H1 (cell line): ENCODE data around the gene PPP1R3F. TPM values are rescaled to one million over a fixed set of nuclear protein-coding genes. Genes with fewer than 3 reads are reported as not detected.

Experiments
- CBX8 ChIP-seq: fragments of 300-800, 300-1000 bp; sonication (generic); IDR thresholded peaks from 2 replicates; pipeline ENCODE4 v1.7.1; 2016; ENCODE audit warnings: low read depth, low read length, borderline replicate concordance
- CHD1 ChIP-seq: IDR thresholded peaks from 2 replicates; pipeline ENCODE4 v1.6.1; 2012; ENCODE audit warnings: low read depth, low read length, improper control_type of control experiment
- CTCF ChIP-seq, 3 experiments: IDR thresholded peaks; 1 replicate in 2 of 3; 2 replicates in 1 of 3; pipeline versions ENCODE4 v1.5.1 to v1.6.1; 2011; ENCODE audit warnings: low read length in 3 of 3, mild to moderate bottlenecking in 3 of 3, inconsistent platforms in 2 of 3, low read depth in 1 of 3, moderate library complexity in 1 of 3; ENCODE audit not compliant: insufficient read depth in 1 of 3; ENCODE audit errors: control extremely low read depth in 1 of 3
- JUND ChIP-seq: IDR thresholded peaks from 2 replicates; pipeline ENCODE4 v1.6.1; 2011; ENCODE audit warnings: mild to moderate bottlenecking, improper control_type of control experiment, low read length
- MAX ChIP-seq: IDR thresholded peaks from 2 replicates; pipeline ENCODE4 v1.6.1; 2012; ENCODE audit warnings: inconsistent platforms
- polyA plus RNA-seq, 7 experiments: library from polyadenylated mRNA; depleted of rRNA in 3 of 7; stranded (reverse) in 5 of 7; unstranded in 2 of 7; fragments of >200 nt in 5 of 7; fragments of 200-250 nt in 2 of 7; gene quantifications; 1 replicate in 5 of 7; 2 replicates in 1 of 7; 4 replicates in 1 of 7; pipeline versions ENCODE4 v1.2.1 to v1.2.3, GENCODE V29; 2011 to 2013; ENCODE audit warnings: missing spikeins in 2 of 7, mixed read lengths in 2 of 7
- total RNA-seq: library from RNA; stranded (reverse); fragmentation: NEBNext Ultra II Directional; extraction: Animal tissue kit (Norgen Biotek cat#: 25700); gene quantifications from 2 replicates; pipeline ENCODE4 v1.2.1, GENCODE V29; 2021

Gene PPP1R3F
- total and polyA plus RNA-seq, 2 of the 8 experiments (the other 6 are each of a cell fraction or from before 2014, with no cell fraction given): 5.1 to 6.8 TPM

GRCh38 chrX:49258749-49259124, 10.9 kb upstream of the PPP1R3F start (continued):
- TF ChIP-seq CBX8: no peak
- TF ChIP-seq JUND: no peak
- TF ChIP-seq MAX: no peak
- no peak for TF ChIP-seq CTCF (IDR thresholded peaks at IDR 0.05; ENCODE audit: control extremely low read depth in 1 of 3, insufficient read depth in 1 of 3, low read depth in 1 of 3, low read length in 3 of 3)
- no peak for TF ChIP-seq CHD1
